ENCODE results near the gene CEP128.
"Not testable (repeated sequence)": the region's sequence is repeated elsewhere in the genome, so short reads cannot be mapped to it uniquely, and the experiment has no call there.

Gene CEP128

DNA sequence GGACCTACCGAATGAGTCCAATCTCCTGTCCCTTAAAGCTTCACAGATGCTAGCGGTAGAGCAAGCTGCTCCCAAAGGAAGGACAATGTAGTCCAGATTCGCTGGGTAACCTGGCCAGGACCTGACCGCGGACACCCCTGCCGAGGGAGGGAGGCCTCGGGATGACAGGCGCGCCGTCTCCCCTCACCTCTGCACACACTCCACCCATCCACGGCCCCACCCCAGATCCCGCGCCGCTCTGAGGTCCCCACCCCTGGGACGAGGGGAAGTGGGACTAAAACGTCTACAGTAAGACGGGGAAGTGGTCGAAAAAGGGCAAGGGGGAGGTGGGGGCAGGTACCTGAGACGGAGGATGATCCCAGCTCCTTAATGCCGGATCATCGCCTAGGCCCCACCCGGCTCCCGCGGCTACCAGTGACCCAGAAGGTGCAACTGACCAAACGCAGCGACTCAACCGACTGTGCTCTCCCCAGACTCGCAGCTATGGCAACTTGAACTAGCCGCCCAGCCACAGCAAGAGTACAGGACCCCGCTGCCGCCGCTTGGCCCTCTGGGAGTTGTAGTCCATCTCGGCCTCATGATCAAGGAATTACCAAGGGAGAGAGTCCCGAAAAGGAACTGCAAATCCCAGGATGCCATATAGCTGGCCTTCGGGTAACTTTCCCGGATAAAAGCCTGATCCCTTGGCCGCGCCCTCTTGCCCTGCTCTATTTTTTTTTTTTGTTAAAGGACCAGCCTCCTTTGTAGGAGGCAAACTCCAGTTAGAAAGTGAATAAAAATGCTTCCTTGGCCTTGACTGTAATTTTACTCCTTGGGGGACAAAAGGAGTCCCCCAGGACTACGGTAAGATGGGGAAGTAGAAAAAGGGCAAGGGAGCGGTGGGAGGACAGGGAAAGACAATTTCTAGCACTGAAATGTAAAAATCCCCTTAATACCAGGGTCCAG is at the start of gene CEP128:
Gene CEP128 (minus strand): TSS at position 498 of the 945 bp plus-strand sequence.
- DNase-seq: peak; percentile 97

DNA sequence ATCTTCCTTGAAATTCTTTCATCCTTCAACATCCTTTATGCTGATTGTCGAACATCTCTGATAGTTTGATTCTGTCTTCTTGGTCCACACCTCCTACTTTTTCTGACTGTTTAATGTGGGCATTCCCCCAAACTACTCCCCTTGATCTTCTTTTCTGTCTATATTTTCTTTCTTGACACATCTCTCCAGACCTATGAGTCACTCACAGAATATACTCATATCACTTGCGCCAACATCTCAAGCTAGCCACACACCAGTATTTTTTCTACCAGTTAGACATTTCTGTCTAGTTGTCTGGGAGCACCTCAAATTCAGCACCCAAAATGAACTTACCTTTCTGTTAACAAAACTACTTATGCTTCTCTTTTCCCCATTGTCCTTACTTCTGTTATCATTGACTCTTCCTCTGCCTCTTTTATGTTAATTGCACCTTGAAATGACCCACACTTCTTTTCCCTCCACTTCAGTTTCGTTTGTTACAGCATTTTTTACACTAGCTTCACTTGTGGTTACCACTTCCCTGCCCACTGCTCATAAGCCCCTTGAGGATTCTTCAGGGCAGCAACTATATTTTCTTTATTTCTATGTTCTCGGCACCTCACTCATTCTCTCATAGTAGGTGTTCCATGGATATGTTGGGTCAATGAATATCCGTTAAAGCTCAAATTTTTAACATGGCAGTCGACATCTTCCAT is 47.3 kb upstream of the CEP128 start:
- DNase-seq: peak; percentile 11

DNA sequence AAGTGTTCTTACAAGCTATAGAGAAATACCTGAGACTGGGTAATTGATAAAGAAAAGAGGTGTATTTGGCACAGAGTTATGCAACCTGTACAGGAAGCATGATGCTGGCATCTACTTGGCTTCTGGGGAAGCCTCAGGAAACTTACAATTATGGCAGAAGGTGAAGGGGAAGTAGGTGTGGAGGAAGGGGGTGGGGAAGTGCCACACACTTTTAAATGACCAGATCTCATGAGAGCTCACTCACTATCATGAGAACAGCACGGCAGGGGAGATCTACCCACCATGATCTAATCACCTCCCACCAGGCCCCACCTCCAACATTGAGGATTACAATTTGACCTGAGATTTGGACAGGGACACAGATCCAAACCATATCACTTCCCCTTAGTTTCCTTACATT is 46.7 kb upstream of the CEP128 start:
- DNase-seq: no peak

DNA sequence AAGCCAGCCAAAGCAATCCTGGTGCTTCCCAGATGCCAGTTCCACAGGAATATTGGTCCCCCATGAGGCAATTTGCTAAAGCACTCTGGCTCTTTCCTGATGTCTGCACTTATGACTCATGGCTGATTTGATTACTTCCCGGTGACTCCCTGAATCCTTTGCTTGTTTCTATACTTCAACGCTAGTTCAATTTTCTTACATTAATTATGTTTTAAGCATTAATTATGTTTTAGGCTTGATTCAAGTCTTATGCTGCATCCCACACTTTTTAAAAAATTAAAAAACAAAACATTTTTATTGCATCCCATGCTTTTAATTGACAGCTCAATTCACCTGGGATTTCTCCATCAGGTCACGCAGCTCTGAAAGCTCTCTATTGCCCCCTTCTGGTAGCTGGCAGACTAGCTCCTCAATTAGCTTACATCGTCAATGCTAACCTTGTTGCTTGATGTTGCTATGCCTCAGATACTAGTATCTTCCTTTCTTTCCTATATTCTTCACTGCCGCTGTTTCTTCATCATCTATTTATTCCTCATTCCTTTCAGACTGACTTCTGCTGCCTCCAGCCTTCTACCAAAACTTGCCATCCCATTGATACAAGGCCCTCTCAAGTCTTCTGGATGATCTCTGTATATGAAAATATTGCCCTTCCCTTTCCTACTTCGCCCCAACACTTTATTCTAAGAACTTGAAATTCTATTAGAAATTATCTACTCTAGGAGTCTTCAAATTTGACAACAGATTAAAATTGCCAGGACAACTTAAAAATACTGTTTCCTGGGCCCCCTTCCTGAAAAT is 45.9 kb upstream of the CEP128 start:
- peak; percentile 72 for DNase-seq

DNA sequence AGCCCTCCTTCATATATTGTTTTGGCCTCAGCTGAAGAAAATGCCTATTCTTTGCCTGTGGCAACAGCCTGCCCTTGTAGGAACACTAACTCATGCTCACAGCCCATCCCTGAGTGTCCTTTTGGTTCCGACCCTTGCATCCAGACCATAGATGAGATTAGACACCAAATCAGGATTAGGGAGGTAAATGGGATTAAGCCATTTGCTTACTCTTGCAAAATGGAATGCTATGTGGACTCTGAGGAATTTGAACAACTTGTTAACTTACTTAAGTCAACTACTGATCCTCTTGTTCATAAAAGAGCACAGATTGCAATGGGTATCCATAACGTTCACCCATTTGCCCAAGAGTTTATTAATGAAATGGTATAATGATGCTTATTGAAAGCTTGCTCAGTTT is 41.2 kb upstream of the CEP128 start:
- no peak for DNase-seq

- DNase-seq: no peak
Observed at GRCh38 chr14:80981673-80982072, 40.1 kb upstream of the CEP128 start.

- no peak for DNase-seq
Observed at GRCh38 chr14:80981156-80981555, 39.6 kb upstream of the CEP128 start.

GRCh38 chr14:80979951-80980350 is 38.4 kb upstream of the CEP128 start:
- DNase-seq: no peak

GRCh38 chr14:80978403-80978802 is 36.9 kb upstream of the CEP128 start:
- DNase-seq: no peak

DNA sequence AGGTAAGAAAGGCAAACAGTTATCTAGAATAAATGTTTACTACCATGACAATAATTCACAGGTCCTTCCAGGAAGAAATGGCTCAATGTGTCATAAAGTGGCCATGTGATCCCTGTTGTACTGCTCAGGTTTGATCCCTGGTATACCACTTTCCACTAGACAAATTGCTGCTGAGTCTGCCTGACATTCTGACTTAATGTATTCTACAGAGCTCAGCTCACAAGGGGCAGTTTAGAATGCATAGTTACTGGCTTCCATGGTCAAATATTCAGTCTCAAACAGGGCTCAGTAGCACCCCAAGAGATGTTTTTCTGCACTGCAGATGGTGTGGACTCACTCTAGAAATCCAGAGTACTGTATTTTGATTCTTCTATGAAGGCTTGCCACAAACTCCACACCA is 35.7 kb upstream of the CEP128 start:
- no peak for DNase-seq

GRCh38 chr14:80974679-80975078 is 33.1 kb upstream of the CEP128 start:
- DNase-seq: no peak

DNA sequence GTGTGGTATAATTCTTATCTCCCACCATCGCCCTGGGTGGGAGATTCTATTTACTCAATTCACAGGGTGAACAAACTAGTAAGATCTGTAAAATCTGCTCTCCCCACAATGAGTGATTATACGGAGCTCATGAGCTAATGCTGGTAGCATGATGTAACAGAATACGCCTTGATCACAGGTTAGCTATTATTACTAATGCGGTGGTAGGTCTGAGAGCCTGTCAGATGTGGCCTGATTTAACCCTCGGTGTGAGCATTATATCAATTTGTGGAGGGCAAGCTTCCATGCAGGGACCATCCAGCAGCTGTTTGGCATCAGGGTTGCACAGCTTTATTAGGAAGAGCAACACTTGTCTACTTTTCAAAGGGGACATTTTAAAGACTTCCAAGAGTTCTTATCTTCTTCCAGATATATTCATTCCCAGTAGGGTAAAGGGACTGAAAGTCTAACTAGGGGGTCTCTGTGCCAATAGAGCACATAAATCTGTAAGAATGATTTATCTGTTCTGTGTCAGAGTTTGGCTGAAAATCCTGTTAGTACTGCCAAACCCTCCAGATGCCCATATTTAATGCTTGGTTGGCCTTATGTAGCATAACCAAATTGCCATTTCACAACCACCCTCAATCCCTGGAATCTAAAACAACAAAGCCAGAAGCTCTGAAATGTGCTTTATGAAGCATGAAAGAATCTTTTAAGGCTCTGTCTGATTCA is 32.5 kb upstream of the CEP128 start:
- DNase-seq: no peak

GRCh38 chr14:80965037-80965436 is 23.5 kb upstream of the CEP128 start:
- DNase-seq: no peak

DNA sequence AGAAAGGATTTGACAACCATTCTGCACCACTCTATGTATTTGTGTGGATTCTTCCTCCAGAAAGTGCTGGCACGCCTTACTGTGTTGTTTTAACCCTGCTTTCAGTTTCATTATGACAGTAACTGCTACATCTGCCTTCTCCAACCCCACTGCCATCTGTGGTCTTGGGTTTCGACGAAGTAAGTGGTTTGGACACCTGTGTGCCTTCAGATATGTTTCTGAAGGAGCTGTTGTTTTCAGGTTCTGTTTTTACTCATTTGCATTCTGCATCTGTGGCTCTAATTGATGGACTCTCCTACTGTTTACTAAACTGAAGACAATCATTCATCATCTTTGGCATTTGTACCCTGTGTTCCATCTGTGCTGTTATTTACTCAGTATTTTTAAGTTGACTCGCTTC is 18.0 kb upstream of the CEP128 start:
- DNase-seq: peak; percentile 55

- DNase-seq: no peak
Observed at GRCh38 chr14:80958939-80959338, 17.4 kb upstream of the CEP128 start.

DNA sequence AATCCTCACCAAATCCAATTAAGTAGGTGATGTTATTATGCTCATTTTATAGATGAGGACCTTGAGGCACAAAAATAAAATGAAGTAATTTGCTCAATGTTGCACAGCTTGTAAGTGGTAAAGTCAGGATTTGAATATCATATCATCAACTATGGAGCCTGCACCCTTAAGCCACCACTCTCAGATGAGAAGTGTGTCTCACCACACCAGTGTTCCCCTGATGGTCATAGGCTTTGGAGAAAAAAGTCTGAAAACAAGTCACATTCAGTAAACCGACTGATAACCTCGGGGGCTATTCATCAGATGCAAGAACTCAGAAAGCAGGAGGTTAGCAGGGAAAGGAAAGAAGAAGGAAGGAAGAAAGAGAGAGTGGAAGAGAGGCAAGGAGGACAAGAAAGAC is 16.7 kb upstream of the CEP128 start:
- DNase-seq: no peak

- no peak for DNase-seq
Observed at GRCh38 chr14:80957613-80958012, 16.1 kb upstream of the CEP128 start.

DNA sequence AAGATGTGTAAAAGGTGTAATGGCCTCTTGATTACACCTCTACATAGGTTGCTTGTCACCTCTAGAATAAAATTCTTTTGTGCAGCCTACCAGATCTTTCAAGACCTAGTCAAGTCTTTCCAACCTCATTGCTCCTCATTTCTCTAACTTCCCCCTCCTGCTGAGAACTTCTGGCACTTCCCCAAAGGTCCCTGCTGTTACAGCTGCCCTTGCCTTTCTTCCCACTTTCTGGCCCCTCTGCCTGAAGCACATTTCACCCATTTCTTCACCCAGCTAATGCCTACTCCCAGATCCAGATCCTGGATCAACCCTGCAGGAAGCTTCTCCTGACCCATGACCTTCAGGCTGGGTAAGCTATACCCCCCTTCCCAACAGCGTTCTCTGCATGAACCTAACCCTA is 15.4 kb upstream of the CEP128 start:
- peak; percentile 33 for DNase-seq

- no peak for DNase-seq
Observed at GRCh38 chr14:80956102-80956501, 14.6 kb upstream of the CEP128 start.

DNA sequence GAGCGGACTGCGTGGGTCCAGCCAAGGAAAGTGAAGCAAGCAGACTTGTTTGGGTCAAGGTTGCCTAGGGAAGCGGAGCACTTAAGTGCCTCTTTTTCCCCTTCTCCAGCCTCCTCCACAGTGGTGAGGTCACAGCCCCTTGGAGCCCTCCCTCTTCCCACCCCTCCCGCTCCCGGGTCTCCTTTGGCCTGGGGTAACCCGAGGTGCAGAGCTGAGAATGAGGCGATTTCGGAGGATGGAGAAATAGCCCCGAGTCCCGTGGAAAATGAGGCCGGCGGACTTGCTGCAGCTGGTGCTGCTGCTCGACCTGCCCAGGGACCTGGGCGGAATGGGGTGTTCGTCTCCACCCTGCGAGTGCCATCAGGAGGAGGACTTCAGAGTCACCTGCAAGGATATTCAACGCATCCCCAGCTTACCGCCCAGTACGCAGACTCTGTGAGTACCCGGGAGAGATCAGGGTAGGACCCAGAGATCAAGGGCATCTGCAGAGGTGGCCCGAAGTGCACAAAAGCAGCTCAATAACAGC is 13.9 kb upstream of the CEP128 start, which contains the start of gene TSHR:
Gene TSHR (plus strand): TSS at position 206 of the 526 bp plus-strand sequence. CDS start 60 bp downstream, at position 266.
- no peak for DNase-seq

GRCh38 chr14:80954687-80955299 is 13.3 kb upstream of the CEP128 start:
- peak; percentile 89 for DNase-seq

GRCh38 chr14:80953211-80953610 is 11.7 kb upstream of the CEP128 start:
- not testable (repeated sequence) for DNase-seq

Data from suppressor macrophage treated with lipopolysaccharide for 4 hours (primary cell).